GM19324 (cell line): ENCODE data around the gene MYOZ2.

Experiments used
- ATAC-seq: cut with Tn5 transposase; IDR thresholded peaks from one replicate; pipeline ENCODE4 v1.9.1; 2021; ENCODE audit warnings: mild to moderate bottlenecking, moderate library complexity; ENCODE audit not compliant: unreplicated experiment, low FRiP score

The MYOZ2 gene

GRCh38 chr4:119135721-119136121 lies at the start of gene MYOZ2:
Gene MYOZ2 (plus strand): TSS chr4:119135832. CDS start chr4:119136526, 694 bp downstream.
- ATAC-seq = no peak

GRCh38 chr4:119087121-119087520 lies 48.5 kb upstream of the MYOZ2 start:
- no peak for ATAC-seq

- ATAC-seq = no peak
These were observed 48.0 kb upstream of the MYOZ2 start for GRCh38 chr4:119087656-119088055.

GRCh38 chr4:119093042-119093827 lies 42.4 kb upstream of the MYOZ2 start:
- ATAC-seq = no peak

- no peak for ATAC-seq
These were observed 38.2 kb upstream of the MYOZ2 start for GRCh38 chr4:119097282-119097900.

- no peak for ATAC-seq
These were observed 37.3 kb upstream of the MYOZ2 start for GRCh38 chr4:119098306-119098705.

GRCh38 chr4:119099227-119099810 lies 36.3 kb upstream of the MYOZ2 start:
- ATAC-seq = no peak

- ATAC-seq = no peak
These were observed 35.0 kb upstream of the MYOZ2 start for GRCh38 chr4:119100655-119101054.

- ATAC-seq = no peak
These were observed 32.4 kb upstream of the MYOZ2 start for GRCh38 chr4:119103263-119103662.

GRCh38 chr4:119104644-119105273 lies 30.9 kb upstream of the MYOZ2 start:
- no peak for ATAC-seq

GRCh38 chr4:119105605-119106004 lies 30.0 kb upstream of the MYOZ2 start:
- no peak for ATAC-seq

- no peak for ATAC-seq
These were observed 29.3 kb upstream of the MYOZ2 start for GRCh38 chr4:119106036-119107000.

- ATAC-seq = no peak
These were observed 25.5 kb upstream of the MYOZ2 start for GRCh38 chr4:119110121-119110520.

- no peak for ATAC-seq
These were observed 24.3 kb upstream of the MYOZ2 start for GRCh38 chr4:119111296-119111695.

- no peak for ATAC-seq
These were observed 22.5 kb upstream of the MYOZ2 start for GRCh38 chr4:119113033-119113655.

GRCh38 chr4:119116021-119116420 lies 19.6 kb upstream of the MYOZ2 start:
- ATAC-seq = no peak

- ATAC-seq = no peak
These were observed 18.4 kb upstream of the MYOZ2 start for GRCh38 chr4:119116925-119117900.

GRCh38 chr4:119118397-119118796 lies 17.2 kb upstream of the MYOZ2 start:
- no peak for ATAC-seq

- ATAC-seq = no peak
These were observed 11.3 kb upstream of the MYOZ2 start for GRCh38 chr4:119124352-119124751.
